Heart right ventricle (tissue), 16 donors: ENCODE data around the gene TSC1. TPM values are rescaled to one million over a fixed set of nuclear protein-coding genes. Genes with fewer than 3 reads are reported as not detected.

Experiments used
- ATAC-seq, 8 donors: fragments of 200-7000 bp; cut with Tn5 transposase; one replicate each; pipeline ENCODE4 v1.9.1; 2020; ENCODE audit warnings: mild to moderate bottlenecking in 8 of 8, moderate library complexity in 8 of 8, moderate number of reproducible peaks in 1 of 8
- DNase-seq, 2 donors: peaks; one replicate each; pipeline ENCODE4 v3.0.0-alpha.2; 2020
- H3K27ac ChIP-seq, 10 donors: fragments of 200-600 bp; sonication (generic) in 2 of 10; one replicate each; pipeline versions ENCODE4 v1.5.0 to v1.8.0; 2020 to 2022; ENCODE audit warnings: mild to moderate bottlenecking in 3 of 10
- H3K27me3 ChIP-seq, 7 donors: fragments of 200-600 bp; one replicate each; pipeline ENCODE4 v1.8.0; 2021 to 2022; ENCODE audit warnings: mild to moderate bottlenecking in 2 of 7
- H3K36me3 ChIP-seq, 9 donors: fragments of 200-600 bp; sonication (generic) in 1 of 9; one replicate each; pipeline versions ENCODE4 v1.5.0 to v1.8.0; 2020 to 2022; ENCODE audit warnings: mild to moderate bottlenecking in 2 of 9
- H3K4me1 ChIP-seq, 9 donors: fragments of 200-600 bp; sonication (generic) in 1 of 9; one replicate each; pipeline versions ENCODE4 v1.5.0 to v1.8.0; 2020 to 2022; ENCODE audit warnings: mild to moderate bottlenecking in 4 of 9
- H3K4me3 ChIP-seq, 10 donors: fragments of 200-600 bp; sonication (generic) in 2 of 10; one replicate each; pipeline versions ENCODE4 v1.5.0 to v1.8.0; 2020 to 2022; ENCODE audit warnings: mild to moderate bottlenecking in 7 of 10, moderate library complexity in 2 of 10
- H3K9me3 ChIP-seq, 11 donors: fragments of 200-600 bp in 10 of 11; sonication (generic) in 2 of 11; one replicate each; pipeline versions ENCODE4 v1.5.0 to v1.8.0; 2013 to 2022; ENCODE audit warnings: mild to moderate bottlenecking in 2 of 11, control low read depth in 1 of 11, moderate library complexity in 1 of 11
- WGBS, 2 donors: extraction: QIAGEN DNeasy Blood & Tissue Kit; methylation state at CpG; one replicate each; pipeline ENCODE4 v1.1.7; 2013; ENCODE audit warnings: inconsistent platforms in 1 of 2; 5-methylcytosine and 5-hydroxymethylcytosine counted together
- intact Hi-C, 10 donors: fragments of 100-400 bp; cut with DNase I; formaldehyde crosslinking; loops; one replicate each; pipeline versions ENCODE4 v1.11.1 to v1.14.2; 2022
- polyA plus RNA-seq, 2 donors: library from polyadenylated mRNA; stranded (reverse); fragments of 200-250 nt; gene quantifications; one replicate each; pipeline ENCODE4 v1.2.3, GENCODE V29; 2013
- total RNA-seq, 10 donors: library from RNA; stranded (reverse); fragmentation: NEBNext Ultra II Directional in 3 of 10; extraction: Animal tissue kit (Norgen Biotek cat#: 25700) in 3 of 10; gene quantifications; one replicate each; pipeline versions ENCODE4 v1.2.1 to v1.2.4, GENCODE V29; 2021 to 2023
- TF ChIP-seq, protein P1 (sequence below), 9 donors: fragments of 200-600 bp; sonication (generic) in 2 of 9; IDR thresholded peaks; one replicate each; pipeline versions ENCODE4 v1.5.0 to v1.8.0; 2021 to 2022; ENCODE audit warnings: antibody characterized with exemption in 9 of 9, mild to moderate bottlenecking in 5 of 9, moderate library complexity in 1 of 9
- donor health status: Arrhythmogenic right ventricular cardiomyopathy.
- donor health status: ischemic (EF 13 %, LVEDD 7.1; RV severe dilation, severe dysfunction).
- donor health status: healthy with polysubstance abuse.
- donor health status: DM: no; HTN: yes; CAD: no.
- donor health status: DM: no; HTN: no; CAD: no.
- donor health status: ischemic (EF 25% LVEDD 6.9; RV normal size, moderate dysfunction).
- donor health status: ischemic (EF 25% LVEDD 5.7; RV mildly dilated, moderate dysfunction).
- donor health status: healthy.
- donor health status: DM: yes; HTN: yes; CAD: no.
- donor health status: Ischemic cardiomyopathy.
- donor health status: ischemic (EF 35%, LVEDD 5.7; RV mildly dilated, moderate dysfunction).
- donor health status: nonischemic (EF 11% LVEDD 7.7; RV severe dilation, severe dysfunction).
- donor health status: DM: yes; HTN: yes; CAD: no.
- donor health status: PGD.
- donor health status: ischemic (EF 29% LVEDD 5.4; RV normal size, mild dysfunction).
- donor health status: nonischemic (EF 23%, LVEDD 6.1; RV moderate dilation, normal function).

TSC1 gene
- total and polyA plus RNA-seq, 12 donors = 7.7 to 72.9 (median 51.2) TPM

DNA sequence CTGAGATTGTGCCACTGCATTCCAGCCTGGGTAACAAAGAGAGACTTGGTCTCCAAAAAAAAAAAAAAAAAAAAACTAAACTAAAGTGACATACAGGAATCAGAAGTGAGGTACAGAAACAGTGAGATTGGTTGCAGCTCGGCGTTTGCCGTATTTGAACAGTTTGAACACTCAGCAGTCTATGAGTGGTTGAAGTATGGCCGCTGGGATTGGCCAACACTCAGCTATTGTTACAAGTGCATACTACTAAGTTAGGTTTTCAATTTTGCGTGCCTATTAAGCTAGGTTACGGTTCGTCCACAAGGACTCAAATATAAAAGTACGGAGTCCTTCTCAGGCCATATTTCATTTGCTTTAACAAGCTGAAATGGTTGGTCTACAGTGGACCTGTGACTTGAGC, 3.3 kb upstream of the TSC1 start:
- WGBS, 2 donors = 92 to 96% methylated on average over 8 of the region's 8 CpGs
- no peak for ATAC-seq
- intact Hi-C loops = loop anchor here in 1 of 10 donors (10.0 kb wide), 1 partner anchor 593 kb away; the partner anchor contains the start of gene SETX
- TF ChIP-seq, protein P1, sequence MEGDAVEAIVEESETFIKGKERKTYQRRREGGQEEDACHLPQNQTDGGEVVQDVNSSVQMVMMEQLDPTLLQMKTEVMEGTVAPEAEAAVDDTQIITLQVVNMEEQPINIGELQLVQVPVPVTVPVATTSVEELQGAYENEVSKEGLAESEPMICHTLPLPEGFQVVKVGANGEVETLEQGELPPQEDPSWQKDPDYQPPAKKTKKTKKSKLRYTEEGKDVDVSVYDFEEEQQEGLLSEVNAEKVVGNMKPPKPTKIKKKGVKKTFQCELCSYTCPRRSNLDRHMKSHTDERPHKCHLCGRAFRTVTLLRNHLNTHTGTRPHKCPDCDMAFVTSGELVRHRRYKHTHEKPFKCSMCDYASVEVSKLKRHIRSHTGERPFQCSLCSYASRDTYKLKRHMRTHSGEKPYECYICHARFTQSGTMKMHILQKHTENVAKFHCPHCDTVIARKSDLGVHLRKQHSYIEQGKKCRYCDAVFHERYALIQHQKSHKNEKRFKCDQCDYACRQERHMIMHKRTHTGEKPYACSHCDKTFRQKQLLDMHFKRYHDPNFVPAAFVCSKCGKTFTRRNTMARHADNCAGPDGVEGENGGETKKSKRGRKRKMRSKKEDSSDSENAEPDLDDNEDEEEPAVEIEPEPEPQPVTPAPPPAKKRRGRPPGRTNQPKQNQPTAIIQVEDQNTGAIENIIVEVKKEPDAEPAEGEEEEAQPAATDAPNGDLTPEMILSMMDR (IDR thresholded peaks at IDR 0.05) = no peak
- H3K4me1 ChIP-seq = peaks cover 0 to 30% (median 18%) of the 10 kb centered on the region in 9 donors
- no peaks in the 10 kb centered on the region for H3K9me3 ChIP-seq
- no peak for DNase-seq
- H3K4me3 ChIP-seq = no peak overlapping the region
- H3K27ac ChIP-seq = no peak overlapping the region
- no peaks in the 10 kb centered on the region for H3K36me3 ChIP-seq
- H3K27me3 ChIP-seq = no peaks in the 10 kb centered on the region

DNA sequence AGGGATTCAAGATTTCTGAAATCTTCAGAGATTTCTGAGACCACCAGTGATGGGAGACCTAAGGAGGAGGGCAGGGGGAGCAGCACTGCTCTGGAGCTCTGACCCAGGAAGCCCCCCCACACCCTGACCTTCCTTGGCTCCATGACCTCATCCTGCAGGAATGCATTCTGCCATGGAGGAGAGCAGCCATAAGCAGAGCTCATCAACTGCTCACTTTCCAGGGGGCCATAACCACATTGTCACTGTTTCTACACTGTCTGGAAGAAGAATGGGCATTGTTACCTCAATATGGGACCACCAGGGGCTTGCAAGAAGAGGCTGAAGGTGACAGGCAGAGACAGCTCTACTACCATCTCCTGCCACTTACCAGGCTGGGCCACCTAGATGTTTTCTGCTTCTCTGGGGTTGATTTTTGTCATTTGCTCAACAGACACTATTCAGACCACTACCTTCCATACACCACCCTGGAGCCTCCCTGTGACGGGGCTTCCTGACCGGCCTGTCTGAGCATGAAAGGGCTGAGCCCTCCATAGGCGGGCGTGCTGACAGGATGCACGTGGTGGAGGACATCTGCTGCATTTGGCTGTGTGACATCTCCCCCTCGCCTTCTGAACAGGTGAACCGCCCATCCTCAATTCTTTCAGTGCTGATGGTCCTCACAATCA, 2.3 kb upstream of the TSC1 start:
- H3K27me3 ChIP-seq = no peaks in the 10 kb centered on the region
- intact Hi-C loops = loop anchor here in 1 of 10 donors (10.0 kb wide), 1 partner anchor 592 kb away; the partner anchor contains the start of gene SETX
- no peaks in the 10 kb centered on the region for H3K9me3 ChIP-seq
- DNase-seq = no peak
- no peak overlapping the region for H3K27ac ChIP-seq
- no peaks in the 10 kb centered on the region for H3K36me3 ChIP-seq
- WGBS, 2 donors = 75 to 77% methylated on average over 7 of the region's 7 CpGs
- H3K4me3 ChIP-seq = no peak overlapping the region
- ATAC-seq = no peak
- peaks cover 0 to 40% (median 27%) of the 10 kb centered on the region in 9 donors for H3K4me1 ChIP-seq
- TF ChIP-seq, protein P1 (IDR thresholded peaks at IDR 0.05) = no peak

DNA sequence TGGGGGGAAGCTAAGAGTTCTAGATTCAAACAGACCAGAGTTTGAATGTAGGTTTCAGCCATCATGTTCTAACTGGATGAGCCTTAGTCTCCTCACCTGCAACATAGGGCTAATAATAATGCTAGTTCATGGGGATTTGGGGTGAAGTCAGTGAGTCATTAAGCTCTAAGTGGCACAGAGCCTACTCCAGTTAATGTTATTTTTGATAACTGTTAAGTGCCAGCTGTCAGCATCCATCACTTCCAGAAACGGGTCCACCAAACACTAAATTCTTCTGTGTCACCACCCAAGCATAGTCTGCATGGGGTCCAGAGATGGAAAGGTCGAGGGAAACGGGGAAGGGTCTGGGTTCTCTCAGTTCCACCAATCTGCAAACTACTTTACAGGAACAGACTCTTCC, 1.8 kb upstream of the TSC1 start:
- DNase-seq = no peak
- Histone ChIP-seq H3K4me3 (no peak overlapping the region), H3K27ac (no peak overlapping the region), H3K9me3 (no peaks in the 10 kb centered on the region), H3K36me3 (no peaks in the 10 kb centered on the region), H3K27me3 (no peaks in the 10 kb centered on the region), H3K4me1 (peaks cover 0 to 45% (median 29%) of the 10 kb centered on the region in 9 donors)
- WGBS, 2 donors = 30 to 47% methylated on average over 3 of the region's 3 CpGs
- intact Hi-C loops = loop anchor here in 1 of 10 donors (10.0 kb wide), 1 partner anchor 591 kb away; the partner anchor contains the start of gene SETX
- TF ChIP-seq, protein P1 (IDR thresholded peaks at IDR 0.05) = no peak
- no peak for ATAC-seq

DNA sequence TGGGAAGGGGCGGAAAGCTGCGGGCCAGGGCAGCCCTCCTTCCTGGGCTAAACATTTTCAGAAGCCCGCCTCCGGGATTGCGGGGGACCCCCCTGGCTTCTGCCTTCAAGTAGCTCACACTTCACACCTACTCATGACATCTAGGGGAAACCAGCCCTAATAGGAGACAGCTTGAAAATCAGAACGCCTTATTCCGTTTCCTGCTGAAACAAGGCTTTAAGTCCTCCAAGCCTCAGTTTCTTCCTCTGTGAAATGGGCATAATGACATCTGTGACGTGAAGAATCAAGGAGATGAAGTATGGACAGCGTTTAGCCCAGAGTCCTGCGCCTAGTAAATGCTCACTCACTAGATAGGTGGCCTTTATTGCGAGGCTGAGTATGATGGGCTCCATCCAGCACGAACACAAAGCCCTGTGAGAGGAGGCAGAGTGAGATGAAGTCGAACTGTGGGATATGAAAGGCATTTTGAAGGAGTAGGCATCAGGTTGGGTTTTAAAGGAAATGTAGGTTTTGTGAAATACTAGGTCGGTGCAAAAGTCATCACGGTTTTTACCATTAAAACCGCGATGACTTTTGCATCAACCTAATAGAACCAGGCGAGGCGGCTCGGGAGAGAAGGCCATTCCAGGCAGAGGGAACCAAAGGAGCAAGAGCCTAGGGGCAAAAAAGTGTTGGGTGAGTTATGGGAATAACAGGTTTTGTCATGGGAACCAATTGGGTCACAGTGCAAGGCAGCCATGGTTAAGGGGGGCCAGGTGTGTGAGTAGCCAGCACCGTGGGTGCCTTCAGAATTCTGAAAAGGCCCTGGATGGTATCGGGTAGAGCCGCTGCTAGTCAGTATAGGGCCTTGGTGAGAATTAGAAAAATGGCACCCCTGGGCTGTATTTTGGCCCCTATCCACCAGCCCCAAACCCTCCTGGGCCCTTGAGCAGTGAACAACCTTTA, 1.0 kb upstream of the TSC1 start:
- TF ChIP-seq, protein P1 (IDR thresholded peaks at IDR 0.05) = no peak
- H3K27me3 ChIP-seq = no peaks in the 10 kb centered on the region
- ATAC-seq (no peak), DNase-seq (no peak)
- H3K4me3 ChIP-seq = peak overlapping the region; percentile 73 to 100 (median 99)
- intact Hi-C loops = loop anchor here in 1 of 10 donors (10.0 kb wide), 1 partner anchor 591 kb away; the partner anchor contains the start of gene SETX
- H3K4me1 ChIP-seq = peaks cover 0 to 53% (median 32%) of the 10 kb centered on the region in 9 donors
- H3K27ac ChIP-seq = peak overlapping the region; percentile 82 to 100 (median 98)
- no peaks in the 10 kb centered on the region for H3K36me3 ChIP-seq
- 69 to 70% methylated on average over 23 of the region's 23 CpGs for WGBS, 2 donors
- H3K9me3 ChIP-seq = no peaks in the 10 kb centered on the region
